Epithelial cell of esophagus (primary cell): ENCODE results near the gene EPHA3.

Experiments
- DNase-seq: peaks from one replicate; pipeline ENCODE4 v3.0.0; 2010; ENCODE audit warnings: low read depth
- H3K4me3 ChIP-seq: 2 replicates; pipeline ENCODE4 v1.5.1; 2011; ENCODE audit warnings: mild to moderate bottlenecking, low read length, control low read depth
- TF ChIP-seq, protein P1 (sequence below): IDR thresholded peaks from 2 replicates; pipeline ENCODE4 v1.5.1; 2011; ENCODE audit warnings: low read depth, mild to moderate bottlenecking, low read length, control low read depth, inconsistent platforms; ENCODE audit not compliant: insufficient read depth; ENCODE audit errors: missing control alignments

The EPHA3 gene

DNA sequence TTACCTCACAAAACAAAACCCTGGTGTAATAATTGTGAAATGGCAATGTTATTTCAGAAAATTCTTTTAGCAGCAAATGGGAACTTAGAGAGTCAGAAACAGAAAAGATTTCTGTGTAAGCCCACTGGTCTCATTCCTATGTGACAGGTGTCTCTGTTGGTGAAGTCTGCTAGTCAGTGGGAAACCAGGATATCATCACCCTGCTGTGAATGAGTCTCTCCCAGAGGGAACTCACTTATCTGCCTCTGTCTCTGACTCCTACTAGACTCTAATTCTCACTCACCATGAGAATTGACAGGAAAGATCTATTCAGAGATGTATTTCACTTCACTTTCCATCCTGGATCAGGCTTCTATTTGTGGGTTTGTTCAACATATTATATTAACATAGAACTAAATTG lies 266.0 kb downstream of the EPHA3 start:
- TF ChIP-seq, protein P1, sequence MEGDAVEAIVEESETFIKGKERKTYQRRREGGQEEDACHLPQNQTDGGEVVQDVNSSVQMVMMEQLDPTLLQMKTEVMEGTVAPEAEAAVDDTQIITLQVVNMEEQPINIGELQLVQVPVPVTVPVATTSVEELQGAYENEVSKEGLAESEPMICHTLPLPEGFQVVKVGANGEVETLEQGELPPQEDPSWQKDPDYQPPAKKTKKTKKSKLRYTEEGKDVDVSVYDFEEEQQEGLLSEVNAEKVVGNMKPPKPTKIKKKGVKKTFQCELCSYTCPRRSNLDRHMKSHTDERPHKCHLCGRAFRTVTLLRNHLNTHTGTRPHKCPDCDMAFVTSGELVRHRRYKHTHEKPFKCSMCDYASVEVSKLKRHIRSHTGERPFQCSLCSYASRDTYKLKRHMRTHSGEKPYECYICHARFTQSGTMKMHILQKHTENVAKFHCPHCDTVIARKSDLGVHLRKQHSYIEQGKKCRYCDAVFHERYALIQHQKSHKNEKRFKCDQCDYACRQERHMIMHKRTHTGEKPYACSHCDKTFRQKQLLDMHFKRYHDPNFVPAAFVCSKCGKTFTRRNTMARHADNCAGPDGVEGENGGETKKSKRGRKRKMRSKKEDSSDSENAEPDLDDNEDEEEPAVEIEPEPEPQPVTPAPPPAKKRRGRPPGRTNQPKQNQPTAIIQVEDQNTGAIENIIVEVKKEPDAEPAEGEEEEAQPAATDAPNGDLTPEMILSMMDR, result no peak
- H3K4me3 ChIP-seq, result no peak overlapping the region
- no peak for DNase-seq

DNA sequence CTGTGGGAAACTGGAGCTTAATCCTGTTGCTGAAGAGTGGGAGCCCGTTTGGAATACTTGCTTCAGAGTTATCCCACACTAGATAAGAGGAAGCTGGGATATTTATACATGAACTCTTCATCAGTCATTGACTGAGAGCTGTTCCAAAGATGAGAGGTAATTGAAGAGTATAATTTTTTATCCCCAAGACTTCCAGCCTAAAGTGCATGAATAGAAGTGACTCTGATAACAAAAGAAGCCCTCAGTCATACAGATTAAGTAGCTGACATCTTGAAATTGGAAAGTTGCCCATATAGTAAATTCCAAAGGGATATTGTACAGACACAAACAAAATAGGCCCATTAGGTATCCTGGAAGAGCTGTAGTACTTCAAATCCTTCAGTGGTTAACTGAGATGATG lies 268.0 kb downstream of the EPHA3 start:
- TF ChIP-seq, protein P1, result no peak
- no peak overlapping the region for H3K4me3 ChIP-seq
- no peak for DNase-seq

DNA sequence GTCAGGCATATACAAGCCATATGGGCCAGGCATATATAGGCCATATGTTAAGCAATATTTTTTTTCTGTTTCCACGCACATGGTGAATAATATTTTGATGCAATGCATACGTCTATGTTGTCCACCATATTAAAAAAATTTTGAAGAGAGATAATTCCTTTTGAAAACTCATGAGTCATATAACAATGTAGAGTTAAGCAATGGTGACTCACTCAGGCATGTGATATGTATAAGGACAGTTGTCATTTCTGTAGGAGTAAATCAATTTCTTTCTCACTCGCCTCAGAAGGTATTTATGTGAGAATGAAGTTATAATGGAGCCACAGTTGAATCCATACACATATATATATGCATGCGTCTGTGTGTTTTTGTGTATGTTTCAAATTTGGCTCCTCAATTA lies 272.6 kb downstream of the EPHA3 start:
- peak; percentile 85 for DNase-seq
- no peak overlapping the region for H3K4me3 ChIP-seq
- TF ChIP-seq, protein P1, result no peak

DNA sequence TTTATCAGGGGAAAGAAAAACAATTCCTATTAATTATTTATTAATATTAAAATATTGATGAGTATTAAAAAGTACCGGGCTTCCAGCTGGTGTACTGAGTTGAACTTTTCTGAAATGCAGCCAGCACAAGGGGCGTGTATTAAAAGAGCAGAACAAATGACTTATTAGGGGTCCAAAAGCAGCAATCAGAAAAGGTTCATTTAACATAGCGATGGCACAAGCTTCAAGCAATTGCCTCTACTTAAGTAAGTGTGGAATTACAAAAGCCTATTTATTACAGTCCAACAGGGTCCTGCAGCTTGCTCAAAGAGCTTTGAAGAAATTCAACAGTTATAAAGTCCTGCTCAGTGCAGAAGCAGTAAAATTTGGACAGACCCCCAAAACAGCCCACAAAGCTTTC lies 285.6 kb downstream of the EPHA3 start:
- no peak for DNase-seq
- TF ChIP-seq, protein P1, result no peak
- no peak overlapping the region for H3K4me3 ChIP-seq

DNA sequence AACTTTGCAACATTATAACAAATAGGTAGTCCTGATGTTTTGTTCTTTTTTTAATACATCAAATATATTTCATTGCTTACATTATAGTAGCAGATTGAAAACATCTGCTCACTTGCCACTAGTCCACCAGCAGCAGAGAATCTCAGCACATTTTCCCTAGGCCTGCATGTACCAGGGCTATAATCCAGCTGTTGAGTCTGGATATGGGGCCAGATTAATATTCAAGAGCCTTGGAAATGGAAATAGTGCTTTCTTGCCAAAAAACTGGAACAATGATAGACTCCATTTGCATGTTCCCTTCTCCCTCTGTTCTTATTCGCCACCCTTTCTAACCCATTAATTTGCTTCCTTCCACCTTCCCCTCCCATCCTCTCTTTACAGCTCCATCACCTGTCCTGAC lies 288.0 kb downstream of the EPHA3 start:
- no peak for DNase-seq
- H3K4me3 ChIP-seq, result no peak overlapping the region
- TF ChIP-seq, protein P1, result no peak

DNA sequence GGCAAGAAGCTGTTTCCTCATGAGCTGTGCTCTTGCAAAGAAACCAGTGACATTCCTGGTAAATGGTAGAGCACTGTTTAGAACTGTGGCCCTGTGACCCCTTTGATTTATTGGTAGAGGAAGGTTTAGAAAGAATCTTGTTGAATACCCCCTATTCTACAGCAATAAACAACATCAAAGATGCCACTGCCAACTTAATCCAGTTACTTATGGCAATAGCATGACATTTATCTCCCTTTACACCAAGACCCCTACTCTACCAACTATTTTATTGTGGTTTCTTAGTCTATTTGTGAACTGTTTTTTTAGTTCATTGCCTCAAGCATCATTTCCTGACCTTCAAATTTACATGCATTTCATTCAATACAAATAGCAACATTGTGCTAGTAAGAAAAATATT lies 288.6 kb downstream of the EPHA3 start:
- no peak overlapping the region for H3K4me3 ChIP-seq
- DNase-seq, result no peak
- TF ChIP-seq, protein P1, result no peak

DNA sequence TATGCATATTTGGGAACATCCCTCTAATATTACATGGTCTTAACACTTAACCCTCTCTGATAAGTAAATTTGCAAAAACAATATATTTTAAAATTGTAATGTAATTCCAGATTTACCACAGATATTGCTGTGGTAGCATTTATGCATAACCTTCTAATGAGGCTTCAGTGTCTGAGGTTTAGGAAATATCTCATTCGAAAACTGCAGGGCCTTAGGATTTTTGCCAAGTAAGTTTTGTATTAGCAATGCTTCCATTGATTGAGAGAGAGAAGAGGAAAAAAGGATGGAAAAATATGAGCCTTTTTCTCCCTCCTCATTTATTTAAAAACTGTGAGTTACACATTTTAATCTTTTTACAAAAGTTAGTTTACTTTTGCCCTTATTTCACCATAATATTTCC lies 294.6 kb downstream of the EPHA3 start:
- DNase-seq, result no peak
- TF ChIP-seq, protein P1, result no peak
- H3K4me3 ChIP-seq, result no peak overlapping the region
